ENCODE data around the gene SPAG16.

The SPAG16 gene

DNA sequence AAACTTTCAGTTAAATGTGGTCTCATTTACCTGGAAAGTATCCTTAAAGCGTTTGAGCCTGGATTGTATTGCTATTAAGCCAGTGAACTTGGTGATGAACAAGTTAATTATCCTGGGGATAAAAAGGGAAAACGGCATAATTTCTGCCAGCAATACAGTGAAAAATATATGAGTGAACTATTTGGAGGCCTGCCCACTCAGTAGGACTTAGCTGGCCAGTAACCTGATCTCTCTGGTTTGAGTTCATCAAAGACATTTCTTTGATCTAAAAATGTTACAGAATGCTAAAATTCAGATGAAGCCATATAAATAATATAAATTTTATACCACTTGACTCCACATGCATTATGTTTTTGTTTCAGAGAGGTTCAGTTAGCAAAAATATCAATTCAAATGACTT is 885.5 kb downstream of the SPAG16 start:
- TF ChIP-seq, protein P1, sequence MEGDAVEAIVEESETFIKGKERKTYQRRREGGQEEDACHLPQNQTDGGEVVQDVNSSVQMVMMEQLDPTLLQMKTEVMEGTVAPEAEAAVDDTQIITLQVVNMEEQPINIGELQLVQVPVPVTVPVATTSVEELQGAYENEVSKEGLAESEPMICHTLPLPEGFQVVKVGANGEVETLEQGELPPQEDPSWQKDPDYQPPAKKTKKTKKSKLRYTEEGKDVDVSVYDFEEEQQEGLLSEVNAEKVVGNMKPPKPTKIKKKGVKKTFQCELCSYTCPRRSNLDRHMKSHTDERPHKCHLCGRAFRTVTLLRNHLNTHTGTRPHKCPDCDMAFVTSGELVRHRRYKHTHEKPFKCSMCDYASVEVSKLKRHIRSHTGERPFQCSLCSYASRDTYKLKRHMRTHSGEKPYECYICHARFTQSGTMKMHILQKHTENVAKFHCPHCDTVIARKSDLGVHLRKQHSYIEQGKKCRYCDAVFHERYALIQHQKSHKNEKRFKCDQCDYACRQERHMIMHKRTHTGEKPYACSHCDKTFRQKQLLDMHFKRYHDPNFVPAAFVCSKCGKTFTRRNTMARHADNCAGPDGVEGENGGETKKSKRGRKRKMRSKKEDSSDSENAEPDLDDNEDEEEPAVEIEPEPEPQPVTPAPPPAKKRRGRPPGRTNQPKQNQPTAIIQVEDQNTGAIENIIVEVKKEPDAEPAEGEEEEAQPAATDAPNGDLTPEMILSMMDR (conservative IDR thresholded peaks at IDR 0.05): no peak

DNA sequence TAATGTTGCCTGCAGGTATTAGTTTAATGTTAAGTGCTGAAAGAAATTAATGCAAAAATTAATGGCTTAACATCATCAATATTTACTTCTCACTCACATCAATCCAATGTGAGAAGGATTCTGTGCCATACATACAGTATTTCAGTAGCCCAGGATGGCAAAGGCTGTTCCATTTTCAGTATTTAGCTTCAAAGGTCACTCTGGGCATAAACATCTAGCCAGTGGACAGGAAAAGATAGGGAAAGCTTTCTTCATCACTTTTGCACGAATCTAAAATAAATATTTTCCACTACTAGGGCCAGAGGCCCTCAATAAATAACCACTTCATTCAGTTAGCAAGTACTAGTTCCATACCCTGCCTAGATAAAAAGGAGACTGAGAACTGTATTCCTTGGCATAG is 890.3 kb downstream of the SPAG16 start:
- no peak overlapping the region for H3K27ac ChIP-seq
- TF ChIP-seq, protein P1 (conservative IDR thresholded peaks at IDR 0.05): no peak

More for the DNA sequence above, 885.5 kb downstream of the SPAG16 start:
- no peak overlapping the region for H3K27ac ChIP-seq

DNA sequence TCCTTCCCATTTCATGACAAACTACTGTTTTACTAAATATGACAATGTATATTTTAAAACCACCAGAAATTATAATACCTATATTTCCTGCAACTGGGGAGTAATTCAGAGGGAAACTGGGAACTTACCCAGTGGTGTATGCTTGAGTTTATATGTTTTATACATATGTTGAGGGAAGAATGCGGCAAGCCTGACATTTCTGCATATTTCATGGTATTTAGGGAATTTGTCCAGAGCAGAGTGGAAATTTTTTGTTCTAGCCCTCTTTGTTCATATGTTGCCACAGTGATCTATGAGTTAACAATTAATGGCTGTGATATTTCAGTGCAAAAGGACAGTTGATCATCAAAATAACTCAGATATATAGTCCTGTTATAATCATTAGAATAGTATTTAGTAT is 895.8 kb downstream of the SPAG16 start:
- TF ChIP-seq, protein P1 (conservative IDR thresholded peaks at IDR 0.05): no peak
- no peak overlapping the region for H3K27ac ChIP-seq

DNA sequence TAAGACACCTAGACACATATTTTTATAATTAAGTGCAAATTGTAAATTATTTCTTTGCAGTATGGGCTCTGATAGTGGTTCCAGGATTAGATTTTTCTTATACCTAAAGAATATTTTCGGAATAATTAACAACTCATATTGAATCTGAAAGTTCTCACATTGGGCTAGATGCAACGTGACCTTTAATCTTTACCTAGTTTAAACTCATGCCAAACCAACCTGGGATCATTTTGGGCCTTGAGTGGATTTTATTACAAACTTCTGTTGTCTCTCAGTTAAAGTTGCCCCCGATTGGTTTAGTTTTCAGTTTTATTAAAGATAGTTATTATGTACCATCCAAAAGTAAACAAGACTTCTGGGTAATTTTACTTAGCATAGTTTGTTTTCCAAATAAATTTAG is 896.4 kb downstream of the SPAG16 start:
- H3K27ac ChIP-seq: no peak overlapping the region
- TF ChIP-seq, protein P1 (conservative IDR thresholded peaks at IDR 0.05): no peak

DNA sequence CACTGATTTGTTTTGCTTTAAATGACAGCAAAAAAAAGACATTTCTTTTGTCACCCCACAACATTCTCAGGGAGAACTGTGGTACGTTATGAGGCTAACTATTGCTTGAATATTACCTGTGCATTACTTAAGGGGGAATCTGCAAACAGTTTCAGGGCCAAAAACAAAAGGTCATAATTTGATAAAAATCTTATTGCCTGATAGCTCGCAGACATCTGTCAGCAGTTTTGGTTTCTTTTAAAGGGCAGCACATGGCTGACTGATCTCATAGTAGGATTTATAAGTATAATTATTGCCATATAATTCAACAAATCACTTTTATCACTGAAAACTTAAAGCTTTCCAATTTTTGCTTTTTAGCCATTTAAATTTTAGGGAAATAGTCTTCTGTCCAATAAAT is 900.2 kb downstream of the SPAG16 start:
- no peak overlapping the region for H3K27ac ChIP-seq
- TF ChIP-seq, protein P1 (conservative IDR thresholded peaks at IDR 0.05): no peak

DNA sequence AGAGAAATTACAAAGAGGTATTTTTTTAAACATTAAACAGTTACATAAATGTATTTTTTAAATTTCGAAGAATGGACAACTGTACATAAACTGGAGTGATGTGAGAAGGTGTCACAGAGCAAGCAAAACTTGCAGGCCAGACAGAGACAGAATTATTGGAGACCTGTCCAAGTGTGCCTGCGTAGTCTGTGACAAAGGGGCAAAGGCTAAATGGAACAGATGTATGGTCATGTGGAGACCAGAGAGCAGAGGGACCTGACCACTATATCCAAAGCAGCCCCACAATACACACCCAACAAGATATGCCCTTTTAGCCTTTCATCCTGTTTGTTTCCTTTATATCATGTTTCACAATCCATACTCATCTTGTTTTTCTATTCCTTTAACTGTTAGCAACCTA is 901.3 kb downstream of the SPAG16 start:
- TF ChIP-seq, protein P1 (conservative IDR thresholded peaks at IDR 0.05): no peak

DNA sequence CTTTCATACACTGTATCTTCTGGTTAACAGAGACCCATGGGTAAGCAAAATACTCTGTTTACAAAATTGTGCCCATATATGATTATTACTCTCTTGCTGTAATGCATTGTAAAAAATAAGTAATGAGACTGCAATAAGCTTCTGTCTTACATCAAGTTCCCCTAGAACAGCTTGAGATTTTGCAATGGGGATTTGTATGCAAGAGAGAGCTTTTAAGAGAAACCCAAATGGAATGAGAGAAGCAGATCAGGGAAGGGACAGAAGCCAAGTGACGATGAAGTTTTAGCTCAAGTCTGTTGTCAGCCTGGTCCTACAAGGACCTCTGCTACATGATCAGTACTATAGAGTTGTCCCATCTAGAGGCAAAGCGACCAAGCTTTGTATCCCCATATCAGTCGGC is 908.4 kb downstream of the SPAG16 start:
- H3K27ac ChIP-seq: no peak overlapping the region
- TF ChIP-seq, protein P1 (conservative IDR thresholded peaks at IDR 0.05): no peak

More for the DNA sequence above, 901.3 kb downstream of the SPAG16 start:
- H3K27ac ChIP-seq: no peak overlapping the region

DNA sequence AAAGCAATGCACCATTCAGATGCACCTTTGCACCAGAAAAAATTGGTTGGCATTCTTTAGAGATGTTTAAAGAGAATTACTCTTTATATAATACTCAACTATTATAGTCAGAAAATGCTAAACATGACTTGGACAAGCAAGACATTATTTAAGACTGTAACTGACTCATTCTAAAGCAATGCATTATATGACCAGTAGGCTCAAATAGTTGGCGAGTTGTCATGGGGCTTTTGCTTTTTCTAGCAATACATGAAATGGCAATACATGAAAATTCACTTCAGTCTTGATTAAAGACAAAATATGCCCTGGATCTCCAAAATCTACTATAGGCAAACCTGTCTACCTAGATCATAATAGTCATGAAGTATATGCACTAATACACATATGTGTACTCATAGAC is 909.7 kb downstream of the SPAG16 start:
- TF ChIP-seq, protein P1 (conservative IDR thresholded peaks at IDR 0.05): no peak

More for the DNA sequence above, 909.7 kb downstream of the SPAG16 start:
- H3K27ac ChIP-seq: no peak overlapping the region
